M059J (cell line): ENCODE results near the gene CHMP4B. TPM values are rescaled to one million over a fixed set of nuclear protein-coding genes. Genes with fewer than 3 reads are reported as not detected.
"Not testable (repeated sequence)": the region's sequence is repeated elsewhere in the genome, so short reads cannot be mapped to it uniquely, and the experiment has no call there.

Source experiments
- DNase-seq: peaks from one replicate; pipeline ENCODE4 v3.0.0-alpha.2; 2012; ENCODE audit warnings: low read depth
- total RNA-seq: library from RNA; depleted of rRNA; stranded (reverse); fragments of >200 nt; shearing (Covaris generic); gene quantifications from 2 replicates; pipeline ENCODE4 v1.2.3, GENCODE V29; 2014

CHMP4B gene
- total RNA-seq, 1 experiment from 2014 or later: 81.9 TPM

DNA sequence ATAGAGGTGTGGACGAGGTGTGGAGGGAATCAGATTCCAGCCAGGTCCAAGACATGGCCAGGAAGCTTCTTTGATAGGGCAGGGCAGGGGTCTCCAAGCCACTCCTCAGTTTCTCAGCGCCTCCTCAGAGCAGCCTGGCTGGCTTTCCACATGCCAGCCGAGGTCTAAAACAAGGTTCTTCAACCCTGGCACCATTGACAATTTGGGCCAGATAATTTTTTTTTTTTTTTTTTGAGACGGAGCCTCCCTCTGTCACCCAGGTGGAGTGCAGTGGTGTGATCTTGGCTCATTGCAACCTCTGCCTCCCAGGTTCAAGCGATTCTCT is 21.3 kb upstream of the CHMP4B start:
- no peak for DNase-seq

DNA sequence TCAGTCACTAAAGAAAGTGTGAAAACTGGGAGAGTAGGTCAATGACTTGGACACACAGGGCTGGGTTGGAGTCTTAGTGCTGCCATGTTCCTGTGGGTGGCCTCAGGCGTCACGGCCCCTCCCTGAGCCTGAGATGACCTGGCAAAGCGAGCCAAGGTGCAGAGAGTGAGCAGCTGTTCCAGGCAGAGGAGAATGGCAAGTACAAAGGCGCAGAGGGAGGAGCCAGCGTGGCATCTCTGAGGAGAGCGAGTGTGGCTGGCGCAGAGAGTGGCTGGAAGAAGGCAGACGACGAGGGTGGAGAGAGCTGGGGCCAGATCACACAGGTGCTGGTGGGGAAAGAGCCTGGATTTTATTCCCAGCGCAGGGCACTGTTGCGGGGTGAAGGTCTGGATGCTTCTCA is 20.6 kb upstream of the CHMP4B start:
- DNase-seq: no peak

DNA sequence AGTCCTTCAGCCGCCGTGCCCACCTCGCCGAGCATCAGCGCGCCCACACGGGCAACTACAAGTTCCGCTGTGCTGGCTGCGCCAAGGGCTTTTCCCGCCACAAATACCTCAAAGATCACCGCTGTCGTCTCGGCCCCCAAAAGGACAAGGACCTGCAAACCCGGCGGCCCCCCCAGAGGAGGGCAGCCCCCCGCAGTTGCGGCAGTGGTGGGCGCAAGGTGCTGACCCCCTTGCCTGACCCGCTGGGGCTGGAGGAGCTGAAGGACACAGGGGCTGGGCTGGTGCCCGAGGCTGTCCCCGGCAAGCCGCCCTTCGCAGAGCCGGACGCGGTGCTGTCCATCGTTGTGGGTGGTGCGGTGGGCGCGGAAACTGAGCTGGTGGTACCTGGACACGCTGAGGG is 20.1 kb upstream of the CHMP4B start:
- DNase-seq: no peak

DNA sequence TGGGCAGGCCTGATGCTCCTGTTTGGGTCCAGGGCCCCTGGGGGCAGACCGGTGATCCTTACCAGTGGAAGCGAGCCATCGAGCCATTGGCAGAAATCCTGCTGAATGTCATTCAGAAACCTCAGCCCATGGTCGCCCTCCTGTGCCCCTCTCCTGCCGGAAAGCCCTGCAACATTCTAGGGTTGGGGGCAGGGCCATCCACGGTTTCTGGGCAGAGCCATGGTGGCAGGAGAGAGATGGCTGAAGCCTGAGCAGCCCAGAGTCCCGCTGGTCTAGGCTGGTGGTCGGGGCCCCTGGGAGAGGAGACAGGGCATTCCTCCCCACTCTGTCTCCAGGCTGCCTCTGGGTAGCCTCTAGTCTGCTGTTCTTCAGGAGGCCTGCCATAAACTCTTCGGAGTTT is 19.6 kb upstream of the CHMP4B start:
- no peak for DNase-seq

DNA sequence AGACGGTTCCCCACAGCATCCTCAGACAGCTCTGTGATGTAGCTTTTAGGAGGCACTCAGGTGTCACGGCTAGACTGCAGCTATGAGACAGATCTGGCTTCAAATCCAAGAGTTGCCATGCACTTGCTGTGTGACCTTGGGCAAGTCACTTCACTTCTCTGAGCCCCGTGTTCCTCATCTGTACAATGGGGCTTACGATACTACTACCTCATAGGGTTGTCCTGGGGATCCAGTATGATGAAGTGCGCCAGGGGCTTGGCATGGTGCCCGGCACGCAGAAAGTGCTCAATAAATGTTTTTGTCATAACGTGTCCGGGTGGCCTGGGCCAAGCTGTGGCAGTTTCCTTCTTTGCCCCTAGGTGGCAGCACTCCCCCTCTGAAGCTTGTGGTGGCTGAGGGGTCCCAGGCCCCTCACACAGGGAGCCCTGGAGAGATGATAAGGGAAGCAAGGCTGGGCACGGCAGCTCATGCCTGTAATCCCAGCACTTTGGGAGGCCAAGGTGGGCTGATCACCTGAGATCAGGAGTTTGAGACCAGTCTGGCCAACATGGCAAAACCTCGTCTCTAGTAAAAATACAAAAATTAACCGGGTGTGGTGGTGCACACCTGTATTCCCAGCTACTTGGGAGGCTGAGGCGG is 19.1 kb upstream of the CHMP4B start:
- no peak for DNase-seq

DNA sequence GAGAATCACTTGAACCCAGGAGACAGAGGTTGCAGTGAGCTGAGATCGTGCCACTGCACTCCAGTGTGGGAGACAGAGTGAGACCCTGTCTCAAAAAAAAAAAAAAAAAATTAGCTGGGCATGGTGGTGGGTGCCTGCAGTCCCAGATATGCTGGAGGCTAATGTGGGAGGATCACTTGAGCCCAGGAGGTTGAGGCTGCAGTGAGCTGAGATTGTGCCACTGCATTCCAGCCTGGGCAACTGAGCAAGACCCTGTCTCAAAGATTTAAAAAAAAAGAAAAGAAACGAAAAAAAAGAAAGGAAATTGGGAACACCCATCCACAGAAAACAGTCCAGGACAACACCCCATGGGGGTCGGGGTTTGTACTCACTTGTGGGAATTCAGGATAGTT is 18.6 kb upstream of the CHMP4B start:
- DNase-seq: not testable (repeated sequence)

DNA sequence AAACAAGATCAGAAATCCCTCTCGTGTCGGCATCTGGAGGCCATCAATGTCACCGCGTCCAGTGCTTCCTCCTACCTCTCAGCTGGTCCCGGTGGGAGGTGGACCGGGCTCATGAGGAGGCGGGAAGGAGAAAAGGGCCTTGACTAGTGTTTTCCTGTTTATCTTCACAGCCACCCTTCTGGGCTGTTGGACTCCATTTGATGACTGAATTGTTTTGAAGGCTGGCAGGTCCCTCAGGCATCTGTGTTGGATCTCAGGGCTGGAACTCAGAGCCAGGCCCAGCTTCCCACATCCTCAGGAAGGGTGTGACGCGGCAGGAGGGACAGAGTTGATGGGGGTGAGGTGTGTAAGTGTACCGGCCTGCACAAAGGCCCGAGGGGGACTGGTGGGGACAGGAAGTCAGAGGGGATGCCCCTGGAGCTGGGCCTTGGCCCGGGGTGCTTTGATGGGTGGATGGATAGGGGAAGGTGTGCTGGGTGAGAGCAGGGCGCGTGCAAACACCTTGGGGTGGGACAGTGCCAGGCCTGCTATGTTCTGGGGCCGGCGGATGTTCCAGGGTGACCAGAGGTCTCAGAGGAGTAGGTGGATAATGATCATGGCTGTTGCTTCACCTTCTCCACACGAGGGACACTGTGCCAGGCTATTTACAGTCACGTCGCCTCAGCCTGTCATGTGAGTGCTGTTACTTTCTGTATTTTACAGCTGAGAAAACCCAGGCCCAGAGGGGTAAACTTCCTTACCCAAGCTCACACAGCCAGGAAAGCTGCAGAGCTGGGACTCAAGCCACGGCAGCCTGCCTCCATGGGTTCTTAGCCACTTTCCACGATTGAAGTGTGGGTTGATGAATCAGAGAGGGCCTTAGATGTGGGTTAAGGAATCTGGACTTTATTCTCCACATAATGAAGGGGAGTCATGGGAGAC is 17.9 kb upstream of the CHMP4B start:
- peak; percentile 29 for DNase-seq

DNA sequence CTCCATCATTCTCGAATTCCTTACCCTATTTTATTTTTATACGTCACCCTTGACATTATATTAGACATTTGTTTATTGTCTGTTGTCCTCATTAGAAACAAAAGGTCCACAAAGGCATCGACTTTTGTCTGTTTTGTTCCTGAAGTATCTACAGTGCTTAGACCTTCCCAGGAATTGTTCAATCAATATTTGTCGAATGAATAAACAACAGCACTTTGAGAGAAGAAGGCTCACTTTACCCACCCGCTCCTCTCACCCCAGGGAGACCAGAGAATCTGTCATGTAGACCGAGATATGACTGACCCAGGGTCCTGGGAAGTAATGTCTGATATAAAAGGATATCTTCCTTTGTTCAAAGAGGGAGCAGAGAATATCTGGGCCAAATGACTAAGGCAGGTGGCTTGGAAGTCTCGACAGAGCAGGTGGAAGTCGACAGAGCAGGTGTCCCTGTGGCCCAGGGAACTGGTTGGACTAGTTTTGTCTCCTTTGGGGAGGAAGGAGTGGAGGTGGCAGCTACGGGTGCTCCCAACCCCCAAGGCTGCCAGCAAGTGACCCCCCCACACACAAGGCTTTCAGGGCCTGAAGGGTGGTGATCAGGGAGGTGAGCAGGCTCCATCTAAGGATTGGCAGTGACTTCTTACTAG is 14.8 kb upstream of the CHMP4B start:
- no peak for DNase-seq

DNA sequence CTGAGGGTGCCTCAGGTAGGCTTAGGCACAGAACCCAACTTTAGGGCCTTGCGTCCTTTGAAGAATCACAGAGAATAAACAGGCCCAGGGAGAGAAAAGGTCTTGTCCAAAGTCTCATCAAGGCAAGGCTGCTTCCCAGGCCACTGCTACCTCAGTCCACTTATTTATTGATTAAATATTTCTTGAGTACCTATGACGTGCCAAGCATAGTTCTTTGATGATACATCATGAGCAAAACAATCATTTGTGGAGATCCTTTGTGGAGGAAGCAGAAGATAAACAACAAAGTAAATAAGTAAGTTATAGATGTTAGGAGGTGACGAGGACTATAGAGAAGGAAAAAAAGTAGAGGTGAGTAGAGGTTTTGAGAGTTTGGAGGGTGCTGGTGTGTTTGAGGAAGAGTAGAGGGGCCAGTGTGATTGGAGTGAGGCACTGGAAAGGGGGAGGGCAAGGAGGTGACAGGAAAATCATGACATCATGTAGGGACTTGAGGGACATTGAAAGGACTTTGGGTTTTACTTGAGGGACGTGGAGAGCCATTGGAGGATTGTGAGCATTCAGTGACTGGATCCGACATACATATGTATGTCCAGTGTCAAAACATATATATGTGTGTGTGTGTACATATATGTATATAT is 14.1 kb upstream of the CHMP4B start:
- no peak for DNase-seq

DNA sequence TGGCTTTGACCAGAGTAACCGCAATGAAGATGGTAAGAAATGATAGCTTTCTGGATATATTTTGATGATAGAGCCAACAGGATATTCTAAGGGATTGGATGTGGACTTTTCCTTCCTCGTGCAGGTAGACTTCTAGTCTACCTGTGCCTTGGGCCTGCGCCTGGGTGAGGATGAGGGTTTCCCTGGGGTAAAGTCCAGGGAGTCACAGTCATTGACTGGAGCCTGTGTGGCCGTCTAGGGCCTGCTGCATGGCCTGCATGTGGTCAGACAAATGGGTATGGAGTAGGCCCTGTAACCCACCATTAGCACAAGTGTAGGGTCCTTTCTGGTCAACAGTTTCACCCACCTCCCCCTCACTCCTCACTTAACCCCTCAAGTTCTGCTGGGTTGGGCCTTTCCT is 12.7 kb upstream of the CHMP4B start:
- no peak for DNase-seq

DNA sequence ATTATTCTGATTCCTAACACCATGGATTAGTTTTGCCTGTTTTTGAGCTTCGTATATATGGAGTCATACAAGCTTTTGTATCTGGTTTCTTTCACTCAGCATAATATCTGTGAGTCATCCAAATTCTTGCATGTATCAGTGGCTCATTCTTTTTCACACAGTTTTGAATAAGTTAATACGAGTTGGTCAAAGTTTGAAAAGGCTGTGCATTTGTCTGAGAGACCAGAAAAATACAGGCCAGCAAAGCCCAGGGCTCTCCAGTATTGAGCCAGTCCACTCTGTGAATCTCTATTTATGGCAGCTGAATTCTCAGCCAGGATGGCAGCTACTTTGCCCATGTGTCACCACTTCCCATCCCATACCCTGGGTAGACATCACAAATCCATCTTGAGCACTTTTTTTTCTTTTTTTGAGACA is 7.2 kb upstream of the CHMP4B start:
- DNase-seq: peak; percentile 82

DNA sequence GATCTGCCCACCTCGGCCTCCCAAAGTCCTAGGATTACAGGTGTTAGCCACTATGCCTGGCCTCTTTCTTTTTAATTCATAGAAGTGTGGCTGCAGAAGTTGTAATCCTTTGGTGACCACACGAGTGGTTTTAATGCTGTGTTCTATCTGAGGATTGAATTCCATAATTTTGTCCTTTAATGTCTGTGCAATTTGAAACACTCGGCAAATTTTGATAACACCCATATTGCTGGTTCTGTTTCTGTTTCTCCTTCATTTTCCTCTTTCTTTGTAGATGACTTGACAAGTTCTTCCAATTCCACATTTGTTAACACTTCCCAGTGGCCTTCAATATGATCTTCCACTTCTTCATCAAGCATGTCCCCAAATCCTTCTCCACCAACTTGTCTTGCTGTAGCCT is 2.8 kb upstream of the CHMP4B start:
- DNase-seq: no peak

DNA sequence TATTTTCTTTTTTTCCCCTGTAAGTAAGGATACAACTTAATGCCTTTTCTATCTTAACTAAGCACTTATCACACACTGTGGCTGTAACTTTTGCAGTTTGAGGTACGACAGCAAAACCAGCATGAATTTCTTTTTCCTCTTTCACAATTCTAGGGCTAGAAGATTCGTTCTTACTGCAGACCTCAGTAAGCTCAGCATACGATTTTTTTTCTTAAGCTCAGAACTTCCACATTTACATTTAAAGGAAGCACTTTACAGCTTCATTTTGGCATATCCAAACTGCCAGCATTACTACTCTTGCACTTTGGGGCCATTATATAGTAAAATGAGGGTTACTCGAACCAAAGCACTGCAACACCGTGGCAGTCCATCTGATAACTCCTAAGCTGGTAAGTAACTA is 889 bp upstream of the CHMP4B start:
- DNase-seq: no peak

DNA sequence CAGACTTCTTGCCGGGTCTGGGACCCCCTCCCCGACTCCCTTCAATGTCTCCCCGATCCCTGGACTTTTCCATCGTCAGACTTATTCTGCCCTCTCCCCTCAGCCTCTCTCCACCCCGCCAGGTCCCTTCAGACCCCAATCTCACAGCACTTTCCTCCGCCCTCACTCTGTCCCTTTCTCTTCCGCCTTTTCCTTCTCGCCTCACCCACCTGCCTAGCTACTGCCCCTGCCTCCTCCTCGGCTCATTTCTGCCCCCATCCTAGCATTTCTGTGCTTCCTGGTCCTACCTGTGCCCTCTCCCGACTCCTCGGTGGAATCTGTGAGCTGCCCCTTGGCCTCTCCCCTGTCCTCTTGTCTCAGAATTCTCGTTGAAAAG is 616 bp downstream of the CHMP4B start:
- no peak for DNase-seq

DNA sequence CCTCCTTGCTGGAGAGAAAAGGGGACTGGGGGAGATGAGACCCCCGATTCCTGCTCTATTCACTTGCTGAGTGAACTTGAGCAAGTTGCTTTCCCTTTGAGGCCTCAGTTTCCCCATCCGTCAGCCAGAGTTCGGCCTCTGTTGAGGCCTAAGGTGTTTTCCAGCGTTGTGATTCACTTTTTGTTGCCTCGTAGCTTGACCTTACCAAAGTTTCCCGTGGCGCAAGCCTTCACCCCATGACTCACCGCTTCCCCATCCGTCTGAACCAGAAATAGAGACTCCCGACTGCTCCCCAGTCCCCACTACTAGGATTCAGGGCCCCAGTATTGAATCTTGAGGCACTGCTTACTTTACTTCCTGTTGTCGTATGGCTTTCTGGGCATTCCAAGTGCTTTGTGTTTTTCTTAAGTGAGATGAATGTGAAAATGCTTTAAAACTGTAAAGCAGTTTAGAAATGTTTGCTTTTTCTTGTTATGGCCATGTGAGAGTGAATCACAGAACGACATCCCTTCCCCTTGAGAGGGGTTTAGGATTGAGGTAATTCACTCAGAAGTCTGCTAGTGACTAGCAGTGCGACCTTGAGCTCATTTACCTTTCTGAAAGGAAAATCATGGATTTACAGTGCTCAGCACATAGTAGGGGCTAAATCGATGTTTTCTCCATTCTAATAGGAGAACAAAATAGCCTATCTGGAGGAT is 1.2 kb downstream of the CHMP4B start:
- peak; percentile 94 for DNase-seq

DNA sequence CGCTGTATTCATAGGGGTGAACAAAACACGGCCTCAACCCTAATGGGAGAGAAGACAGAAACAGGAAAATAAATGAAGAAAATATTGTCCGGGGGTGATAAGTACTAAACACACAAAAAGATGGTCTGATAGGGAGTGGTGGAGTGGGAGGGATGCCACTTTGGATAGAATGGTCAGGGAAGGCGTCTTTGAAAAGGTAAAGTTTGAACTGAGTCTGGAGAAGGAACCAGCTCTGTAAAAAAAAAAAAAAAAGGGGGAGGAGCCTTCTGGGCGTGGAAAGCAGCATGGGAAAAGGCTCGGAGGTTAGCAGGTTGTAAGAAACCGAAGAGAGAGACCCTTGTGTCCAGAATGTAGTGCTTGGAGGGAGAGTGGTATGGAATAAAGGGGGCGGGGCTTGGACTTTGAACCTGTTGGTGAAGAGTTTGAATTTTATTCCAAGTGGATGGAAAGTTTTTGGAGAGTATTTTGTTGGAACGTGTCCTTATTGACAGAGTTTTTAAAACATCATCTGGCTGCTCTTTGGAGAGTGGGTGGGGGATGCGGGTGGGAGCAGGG is 1.8 kb downstream of the CHMP4B start:
- no peak for DNase-seq

DNA sequence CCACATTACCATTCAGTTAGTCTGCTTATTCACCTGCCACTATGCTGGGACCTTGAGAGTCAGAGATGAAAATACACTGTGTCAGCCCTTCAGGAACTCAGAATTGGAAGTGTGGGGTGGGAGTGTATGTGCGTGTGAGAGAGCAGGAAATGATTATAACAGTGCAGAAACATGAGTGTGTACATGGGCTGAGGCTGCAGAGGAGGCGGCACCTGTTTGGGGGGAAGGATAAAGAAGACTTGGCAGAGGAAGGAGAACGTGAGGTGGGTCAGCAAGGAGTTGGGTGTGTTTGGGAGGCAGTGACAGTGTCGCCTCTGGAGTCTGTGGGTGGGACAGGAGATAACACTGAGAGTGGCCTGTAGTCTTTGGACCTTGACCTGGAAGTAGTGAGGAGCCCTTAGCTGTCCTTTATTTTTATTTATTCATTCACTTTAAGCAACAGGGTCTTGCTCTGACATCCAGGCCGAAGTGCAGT is 3.1 kb downstream of the CHMP4B start:
- no peak for DNase-seq

DNA sequence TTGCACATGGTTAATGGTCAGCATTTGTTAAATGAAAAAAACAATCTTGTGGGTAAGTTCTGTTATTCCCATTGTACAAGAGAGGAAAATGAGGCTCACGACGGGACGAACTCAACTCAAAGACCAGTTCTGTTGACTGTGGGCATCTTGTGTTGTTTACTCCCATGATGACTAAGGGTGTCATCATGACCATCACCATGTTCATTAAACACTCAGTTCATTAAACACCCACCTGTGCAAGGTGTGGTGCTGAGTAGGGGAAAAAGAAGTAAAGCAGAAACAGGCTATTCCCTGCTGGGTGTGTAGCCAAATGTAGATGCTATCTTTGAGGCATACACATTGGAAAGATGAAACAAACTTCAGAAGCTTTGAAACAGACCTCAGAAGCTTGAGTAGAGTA is 4.5 kb downstream of the CHMP4B start:
- DNase-seq: no peak

DNA sequence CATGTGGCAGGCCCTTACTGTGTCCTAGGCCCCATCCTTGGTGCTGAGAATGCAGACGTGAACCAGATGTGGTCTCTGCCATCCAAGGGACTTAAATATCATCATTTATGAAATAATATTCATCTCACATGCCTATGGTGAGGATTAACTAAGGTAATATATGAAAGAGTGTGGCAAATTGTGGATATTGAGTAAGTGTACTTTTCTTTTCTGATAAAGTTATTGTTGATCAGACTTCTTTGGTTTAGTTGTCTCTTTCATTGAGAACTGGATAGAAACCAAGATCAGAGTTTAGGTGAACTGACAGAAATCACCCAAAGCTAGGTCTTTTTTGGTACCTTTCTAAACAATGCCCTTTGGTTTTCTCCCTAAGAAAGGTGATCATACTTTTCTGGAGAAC is 5.0 kb downstream of the CHMP4B start:
- DNase-seq: no peak

DNA sequence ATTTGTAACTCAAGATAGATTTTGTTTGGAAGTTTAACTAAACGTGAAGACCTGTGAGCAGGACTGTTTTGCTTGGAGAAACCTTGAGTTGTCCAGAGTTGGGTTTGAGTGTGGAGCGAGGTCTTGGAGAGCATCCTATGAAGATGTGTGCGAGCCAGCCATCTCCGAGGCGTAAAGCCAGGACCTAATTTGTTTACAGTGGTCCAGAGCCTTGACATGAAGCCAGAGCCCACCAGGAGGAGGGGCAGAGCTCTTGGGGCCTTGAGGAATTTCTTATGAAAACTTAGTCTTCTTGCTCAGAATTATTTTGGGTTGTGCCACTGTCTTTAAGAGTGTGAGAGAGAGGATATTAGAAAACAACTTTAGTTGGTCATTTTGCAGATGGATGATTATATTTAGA is 6.3 kb downstream of the CHMP4B start:
- DNase-seq: no peak

DNA sequence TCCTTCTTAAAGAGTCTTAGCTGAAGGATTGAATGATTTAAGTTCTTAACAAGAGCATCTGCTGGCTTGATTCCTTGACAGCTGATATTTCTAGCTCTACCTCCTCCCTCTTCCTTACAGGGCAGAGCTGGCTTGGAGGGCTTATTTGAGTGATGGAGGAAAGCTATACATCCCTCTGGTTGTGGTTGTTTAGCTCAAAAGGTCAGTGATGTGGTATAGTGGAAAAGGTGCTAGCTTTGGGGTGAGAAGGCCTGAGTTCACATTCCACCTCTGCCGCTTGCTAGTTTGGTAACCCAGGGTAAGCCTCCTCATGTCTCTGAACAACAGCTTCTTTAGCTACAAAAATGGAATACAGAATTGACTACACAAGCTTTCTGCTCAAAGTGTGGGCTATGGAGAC is 8.3 kb downstream of the CHMP4B start:
- DNase-seq: no peak

DNA sequence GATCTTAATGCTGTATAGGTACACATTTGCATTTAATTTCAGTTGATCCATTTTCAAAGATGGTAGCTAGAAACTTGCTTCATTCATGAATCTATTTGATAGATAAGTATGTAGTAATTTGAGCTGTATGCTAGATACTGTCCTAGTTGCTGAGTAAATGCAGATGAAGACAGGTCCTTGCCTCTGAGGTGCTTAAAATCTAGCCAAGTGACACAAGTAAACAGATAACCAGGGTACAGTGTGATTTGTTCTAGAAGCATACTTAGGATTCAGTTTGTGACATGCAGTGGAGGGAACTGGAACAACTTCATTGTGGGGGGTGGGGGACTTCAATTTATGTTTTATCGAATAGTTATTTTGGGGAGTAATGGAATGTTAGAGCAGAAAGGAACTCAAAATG is 9.2 kb downstream of the CHMP4B start:
- no peak for DNase-seq
